K562 (cell line): ENCODE measurements around the gene RASSF7. TPM values are rescaled to one million over a fixed set of nuclear protein-coding genes. Genes with fewer than 3 reads are reported as not detected.

ENCODE experiments used
- ARID2 ChIP-seq: fragments of 450-650 bp; IDR thresholded peaks from 2 replicates; pipeline ENCODE4 v1.6.1; 2017; ENCODE audit warnings: antibody characterized with exemption, mild to moderate bottlenecking
- BHLHE40 ChIP-seq: IDR thresholded peaks from 2 replicates; pipeline ENCODE4 v1.6.1; 2011; ENCODE audit warnings: low read length, improper control_type of control experiment
- CCNT2 ChIP-seq: IDR thresholded peaks from 2 replicates; pipeline ENCODE4 v1.6.1; 2011; ENCODE audit warnings: borderline replicate concordance, low read depth, mild to moderate bottlenecking, moderate library complexity, mixed read lengths, low read length; ENCODE audit not compliant: insufficient read length; ENCODE audit errors: extremely low read depth
- EP300 ChIP-seq: IDR thresholded peaks from 2 replicates; pipeline ENCODE4 v1.6.1; 2012; ENCODE audit warnings: low read length, improper control_type of control experiment
- FOXJ2 ChIP-seq: fragments of 200-800 bp; sonication (Bioruptor generic); IDR thresholded peaks from 2 replicates; pipeline ENCODE4 v1.6.1; 2016; ENCODE audit warnings: missing genetic modification characterization, missing compliant biosample characterization
- HDAC1 ChIP-seq, 2 experiments: fragments of 450-650 bp; IDR thresholded peaks; 2 replicates each; pipeline ENCODE4 v1.6.1; 2016 to 2017; ENCODE audit warnings: inconsistent platforms in 1 of 2, mild to moderate bottlenecking in 1 of 2, moderate library complexity in 1 of 2
- HDAC3 ChIP-seq: fragments of 450-650 bp; IDR thresholded peaks from 2 replicates; pipeline ENCODE4 v1.6.1; 2018; ENCODE audit warnings: borderline replicate concordance, mild to moderate bottlenecking, moderate library complexity; ENCODE audit not compliant: partially characterized antibody
- HNRNPH1 ChIP-seq: fragments of 200-400 bp; formaldehyde crosslinking; optimal IDR thresholded peaks from 2 replicates; pipeline ENCODE3; 2017; ENCODE audit warnings: low read depth, mild to moderate bottlenecking, low read length, moderate library complexity
- KLF13 ChIP-seq: fragments of 450-650 bp; IDR thresholded peaks from 2 replicates; pipeline ENCODE4 v1.6.1; 2016; ENCODE audit warnings: missing genetic modification characterization, low read depth, mild to moderate bottlenecking, missing compliant biosample characterization, moderate library complexity, borderline replicate concordance
- MBD2 ChIP-seq: sonication (generic); IDR thresholded peaks from 2 replicates; pipeline ENCODE4 v1.6.1; 2016; ENCODE audit warnings: low read depth, borderline replicate concordance
- MEF2A ChIP-seq: IDR thresholded peaks from 2 replicates; pipeline ENCODE4 v1.6.1; 2011; ENCODE audit warnings: low read depth, mild to moderate bottlenecking, low read length, moderate library complexity; ENCODE audit not compliant: control insufficient read depth
- NFIX ChIP-seq: fragments of 250-450 bp; sonication (Bioruptor Pico); IDR thresholded peaks from 2 replicates; pipeline ENCODE4 v1.4.0; 2020; ENCODE audit warnings: low read depth, mild to moderate bottlenecking, moderate library complexity
- OTX1 ChIP-seq: fragments of 450-650 bp; formaldehyde crosslinking; IDR thresholded peaks from 2 replicates; pipeline ENCODE4 v1.4.0; 2022; ENCODE audit warnings: mild to moderate bottlenecking
- RBM14 ChIP-seq: fragments of 200-400 bp; formaldehyde crosslinking; IDR thresholded peaks from 2 replicates; pipeline ENCODE4 v1.6.1; 2018; ENCODE audit warnings: low read depth, mild to moderate bottlenecking, low read length, moderate library complexity, borderline replicate concordance; ENCODE audit not compliant: insufficient read depth
- RHOXF2B ChIP-seq: fragments of 250-450 bp; sonication (Bioruptor Pico); conservative IDR thresholded peaks from 2 replicates; pipeline ENCODE4 v1.5.1; 2021
- TARDBP ChIP-seq: fragments of 450-650 bp; IDR thresholded peaks from 2 replicates; pipeline ENCODE4 v1.6.1; 2016
- ZFP1 ChIP-seq: fragments of 450-650 bp; formaldehyde crosslinking; IDR thresholded peaks from 2 replicates; pipeline ENCODE4 v1.4.0; 2020; ENCODE audit warnings: mild to moderate bottlenecking, mixed read lengths
- ZNF175 ChIP-seq: fragments of 200-800 bp; sonication (Bioruptor generic); IDR thresholded peaks from 2 replicates; pipeline ENCODE4 v1.6.1; 2016; ENCODE audit warnings: low read depth, mild to moderate bottlenecking, missing genetic modification characterization, missing compliant biosample characterization
- ZNF589 ChIP-seq: fragments of 200-800 bp; sonication (Bioruptor generic); IDR thresholded peaks from 2 replicates; pipeline ENCODE4 v1.6.1; 2016; ENCODE audit warnings: low read depth, missing genetic modification characterization, missing compliant biosample characterization
- ZSCAN29 ChIP-seq: fragments of 450-650 bp; IDR thresholded peaks from 2 replicates; pipeline ENCODE4 v1.6.1; 2017
- polyA plus RNA-seq, 8 experiments: library from polyadenylated mRNA; depleted of rRNA in 4 of 8; stranded (reverse) in 5 of 8; unstranded in 3 of 8; fragments of >200 nt; fragmentation: Nextera tagmentation in 2 of 8; fragmentation: Illumina TruSeq in 1 of 8; extraction: Ambion mirVana in 2 of 8; extraction: Trizol in 1 of 8; gene quantifications; 2 replicates each; pipeline versions ENCODE4 v1.2.1 to v1.2.3, GENCODE V29; 2011 to 2014; ENCODE audit warnings: inconsistent platforms in 1 of 8, missing spikeins in 1 of 8
- total RNA-seq, 7 experiments: library from RNA; depleted of rRNA in 6 of 7; stranded (reverse); fragments of >200 nt in 6 of 7; fragmentation: Illumina TruSeq in 2 of 7; extraction: Trizol in 2 of 7; gene quantifications; 2 replicates each; pipeline versions ENCODE4 v1.2.1 to v1.2.3, GENCODE V29; 2011 to 2021; ENCODE audit warnings: low replicate concordance in 1 of 7
- TF ChIP-seq, protein P1 (sequence below): fragments of 150-350 bp; conservative IDR thresholded peaks from 2 replicates; pipeline ENCODE4 v1.6.1; 2014; ENCODE audit warnings: low read length
- TF ChIP-seq, protein P2 (sequence below), 2 experiments: fragments of 450-650 bp in 1 of 2; sonication (generic) in 1 of 2; formaldehyde crosslinking in 1 of 2; IDR thresholded peaks in 1 of 2; conservative IDR thresholded peaks in 1 of 2; 2 replicates each; pipeline versions ENCODE4 v1.6.1 to v1.8.1; 2016 to 2023; ENCODE audit warnings: mild to moderate bottlenecking in 2 of 2, moderate library complexity in 2 of 2, inconsistent platforms in 1 of 2, missing genetic modification reagents in 1 of 2
- TF ChIP-seq, protein P3 (sequence below): sonication (generic); formaldehyde crosslinking; IDR thresholded peaks from 2 replicates; pipeline ENCODE4 v1.8.0; 2022; ENCODE audit warnings: mild to moderate bottlenecking, missing genetic modification reagents, borderline replicate concordance

Gene RASSF7
- total and polyA plus RNA-seq, 9 of the 15 experiments (the other 6 are each of a cell fraction or from before 2014, with no cell fraction given): 0.41 to 45.2 (median 18.6) TPM

DNA sequence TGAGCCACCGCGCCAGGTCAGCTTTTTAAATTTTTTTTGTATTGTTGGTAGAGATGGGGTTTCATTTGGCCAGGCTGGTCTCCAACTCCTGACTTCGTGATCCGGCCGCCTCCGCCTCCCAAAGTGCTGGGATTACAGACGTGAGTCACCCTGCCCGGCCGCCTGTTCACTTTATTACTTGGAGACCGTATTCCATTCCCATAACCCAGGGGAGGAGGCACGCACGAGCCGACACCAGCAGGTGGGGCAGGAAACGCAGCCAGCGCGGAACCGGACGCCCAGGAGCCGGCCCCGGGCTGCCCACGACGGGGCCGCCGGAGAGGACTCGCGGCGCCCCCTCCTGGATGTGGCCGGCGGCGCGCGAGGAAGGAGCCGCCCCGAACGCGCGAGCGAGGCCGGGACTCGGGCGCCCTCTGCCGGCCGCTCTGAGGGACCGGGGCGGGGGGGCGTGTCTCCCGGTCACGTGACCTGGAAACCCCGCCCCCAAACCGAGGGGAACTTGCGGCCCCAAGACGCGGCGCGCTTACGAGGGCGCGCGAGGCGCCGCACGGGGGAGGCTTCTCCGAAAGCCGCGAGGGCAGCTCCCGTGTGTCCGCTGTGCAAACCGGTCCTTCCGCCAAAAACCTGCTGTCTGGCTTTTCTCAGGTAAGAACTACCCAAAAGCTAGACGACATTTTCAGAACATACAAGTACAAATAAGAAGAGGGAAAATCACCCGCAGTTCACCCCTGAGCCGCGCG is 42.1 kb upstream of the RASSF7 start (continued):
- TF ChIP-seq ZFP1 (CRISPR knock-in tag) (no peak), RHOXF2B (CRISPR knock-in tag) (peak; percentile 8; the same call in 1 of the 2 replicates), ZNF589 (CRISPR knock-in tag) (no peak), MEF2A (no peak), EP300 (no peak), ARID2 (no peak), MBD2 (0 out of 2 replicates have a peak, but pooled peaks have one; percentile 28), RBM14 (no peak), CCNT2 (peak; percentile 97), KLF13 (tag) (peak; percentile 96), NFIX (no peak), HDAC3 (no peak), FOXJ2 (tag) (no peak), HDAC1 (IDR thresholded peaks at IDR 0.05) (no peak), ZSCAN29 (no peak), HNRNPH1 (no peak), TARDBP (peak; percentile 97), BHLHE40 (peak; percentile 86), ZNF175 (CRISPR knock-in tag) (0 out of 2 replicates have a peak, but pooled peaks have one; percentile 28), OTX1 (no peak)
- TF ChIP-seq, protein P1, sequence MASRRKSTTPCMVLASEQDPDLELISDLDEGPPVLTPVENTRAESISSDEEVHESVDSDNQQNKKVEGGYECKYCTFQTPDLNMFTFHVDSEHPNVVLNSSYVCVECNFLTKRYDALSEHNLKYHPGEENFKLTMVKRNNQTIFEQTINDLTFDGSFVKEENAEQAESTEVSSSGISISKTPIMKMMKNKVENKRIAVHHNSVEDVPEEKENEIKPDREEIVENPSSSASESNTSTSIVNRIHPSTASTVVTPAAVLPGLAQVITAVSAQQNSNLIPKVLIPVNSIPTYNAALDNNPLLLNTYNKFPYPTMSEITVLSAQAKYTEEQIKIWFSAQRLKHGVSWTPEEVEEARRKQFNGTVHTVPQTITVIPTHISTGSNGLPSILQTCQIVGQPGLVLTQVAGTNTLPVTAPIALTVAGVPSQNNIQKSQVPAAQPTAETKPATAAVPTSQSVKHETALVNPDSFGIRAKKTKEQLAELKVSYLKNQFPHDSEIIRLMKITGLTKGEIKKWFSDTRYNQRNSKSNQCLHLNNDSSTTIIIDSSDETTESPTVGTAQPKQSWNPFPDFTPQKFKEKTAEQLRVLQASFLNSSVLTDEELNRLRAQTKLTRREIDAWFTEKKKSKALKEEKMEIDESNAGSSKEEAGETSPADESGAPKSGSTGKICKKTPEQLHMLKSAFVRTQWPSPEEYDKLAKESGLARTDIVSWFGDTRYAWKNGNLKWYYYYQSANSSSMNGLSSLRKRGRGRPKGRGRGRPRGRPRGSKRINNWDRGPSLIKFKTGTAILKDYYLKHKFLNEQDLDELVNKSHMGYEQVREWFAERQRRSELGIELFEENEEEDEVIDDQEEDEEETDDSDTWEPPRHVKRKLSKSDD: no peak
- TF ChIP-seq, protein P2, sequence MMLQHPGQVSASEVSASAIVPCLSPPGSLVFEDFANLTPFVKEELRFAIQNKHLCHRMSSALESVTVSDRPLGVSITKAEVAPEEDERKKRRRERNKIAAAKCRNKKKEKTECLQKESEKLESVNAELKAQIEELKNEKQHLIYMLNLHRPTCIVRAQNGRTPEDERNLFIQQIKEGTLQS (IDR thresholded peaks at IDR 0.05): peak; percentile 52
- TF ChIP-seq, protein P2 (CRISPR knock-in tag; conservative IDR thresholded peaks at IDR 0.05): peak; percentile 85
- TF ChIP-seq, protein P3, sequence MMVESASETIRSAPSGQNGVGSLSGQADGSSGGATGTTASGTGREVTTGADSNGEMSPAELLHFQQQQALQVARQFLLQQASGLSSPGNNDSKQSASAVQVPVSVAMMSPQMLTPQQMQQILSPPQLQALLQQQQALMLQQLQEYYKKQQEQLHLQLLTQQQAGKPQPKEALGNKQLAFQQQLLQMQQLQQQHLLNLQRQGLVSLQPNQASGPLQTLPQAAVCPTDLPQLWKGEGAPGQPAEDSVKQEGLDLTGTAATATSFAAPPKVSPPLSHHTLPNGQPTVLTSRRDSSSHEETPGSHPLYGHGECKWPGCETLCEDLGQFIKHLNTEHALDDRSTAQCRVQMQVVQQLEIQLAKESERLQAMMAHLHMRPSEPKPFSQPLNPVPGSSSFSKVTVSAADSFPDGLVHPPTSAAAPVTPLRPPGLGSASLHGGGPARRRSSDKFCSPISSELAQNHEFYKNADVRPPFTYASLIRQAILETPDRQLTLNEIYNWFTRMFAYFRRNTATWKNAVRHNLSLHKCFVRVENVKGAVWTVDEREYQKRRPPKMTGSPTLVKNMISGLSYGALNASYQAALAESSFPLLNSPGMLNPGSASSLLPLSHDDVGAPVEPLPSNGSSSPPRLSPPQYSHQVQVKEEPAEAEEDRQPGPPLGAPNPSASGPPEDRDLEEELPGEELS (CRISPR knock-in tag): no peak
